H1 (cell line): ENCODE data around the gene CCDC154.

Experiments
- BRCA1 ChIP-seq: IDR thresholded peaks from 2 replicates; pipeline ENCODE4 v1.6.1; 2012; ENCODE audit warnings: low read depth, low read length, improper control_type of control experiment
- CBX8 ChIP-seq: fragments of 300-800, 300-1000 bp; sonication (generic); IDR thresholded peaks from 2 replicates; pipeline ENCODE4 v1.7.1; 2016; ENCODE audit warnings: low read depth, low read length, borderline replicate concordance
- CHD2 ChIP-seq: IDR thresholded peaks from 2 replicates; pipeline ENCODE4 v1.6.1; 2012; ENCODE audit warnings: low read length, improper control_type of control experiment
- CHD7 ChIP-seq: fragments of 300-600 bp; sonication (generic); IDR thresholded peaks from 2 replicates; pipeline ENCODE4 v1.7.1; 2012; ENCODE audit warnings: low read length, moderate library complexity, mild to moderate bottlenecking, inconsistent platforms; ENCODE audit not compliant: insufficient replicate concordance
- MAX ChIP-seq: IDR thresholded peaks from 2 replicates; pipeline ENCODE4 v1.6.1; 2012; ENCODE audit warnings: inconsistent platforms
- POLR2AphosphoS5 ChIP-seq: IDR thresholded peaks from 2 replicates; pipeline ENCODE4 v1.6.1; 2011; ENCODE audit warnings: low read depth, low read length
- RAD21 ChIP-seq, 2 experiments: IDR thresholded peaks in 1 of 2; conservative IDR thresholded peaks in 1 of 2; 2 replicates each; pipeline ENCODE4 v1.6.1; 2011; ENCODE audit warnings: low read depth in 2 of 2, low read length in 2 of 2, improper control_type of control experiment in 1 of 2, inconsistent platforms in 1 of 2, mild to moderate bottlenecking in 1 of 2, moderate library complexity in 1 of 2
- TAF1 ChIP-seq: IDR thresholded peaks from 2 replicates; pipeline ENCODE4 v1.6.1; 2011; ENCODE audit warnings: mild to moderate bottlenecking, low read depth, low read length
- YY1 ChIP-seq: IDR thresholded peaks from 2 replicates; pipeline ENCODE4 v1.6.1; 2011; ENCODE audit warnings: low read depth, mild to moderate bottlenecking, low read length
- TF ChIP-seq, protein P1 (sequence below), 3 experiments: IDR thresholded peaks; 1 replicate in 2 of 3; 2 replicates in 1 of 3; pipeline versions ENCODE4 v1.5.1 to v1.6.1; 2011; ENCODE audit warnings: low read length in 3 of 3, mild to moderate bottlenecking in 3 of 3, inconsistent platforms in 2 of 3, low read depth in 1 of 3, moderate library complexity in 1 of 3; ENCODE audit not compliant: insufficient read depth in 1 of 3; ENCODE audit errors: control extremely low read depth in 1 of 3
- TF ChIP-seq, protein P2 (sequence below): IDR thresholded peaks from 2 replicates; pipeline ENCODE4 v1.6.1; 2011; ENCODE audit warnings: low read length, improper control_type of control experiment

- TF ChIP-seq RAD21 (IDR thresholded peaks at IDR 0.05 in 1 of 2, conservative IDR thresholded peaks at IDR 0.05 in 1 of 2; ENCODE audit: low read depth in 2 of 2, low read length in 2 of 2) (no peak), CHD7 (no peak), POLR2AphosphoS5 (no peak), YY1 (no peak), CBX8 (no peak), CHD2 (no peak), TAF1 (no peak), BRCA1 (no peak), MAX (no peak)
- TF ChIP-seq, protein P1, sequence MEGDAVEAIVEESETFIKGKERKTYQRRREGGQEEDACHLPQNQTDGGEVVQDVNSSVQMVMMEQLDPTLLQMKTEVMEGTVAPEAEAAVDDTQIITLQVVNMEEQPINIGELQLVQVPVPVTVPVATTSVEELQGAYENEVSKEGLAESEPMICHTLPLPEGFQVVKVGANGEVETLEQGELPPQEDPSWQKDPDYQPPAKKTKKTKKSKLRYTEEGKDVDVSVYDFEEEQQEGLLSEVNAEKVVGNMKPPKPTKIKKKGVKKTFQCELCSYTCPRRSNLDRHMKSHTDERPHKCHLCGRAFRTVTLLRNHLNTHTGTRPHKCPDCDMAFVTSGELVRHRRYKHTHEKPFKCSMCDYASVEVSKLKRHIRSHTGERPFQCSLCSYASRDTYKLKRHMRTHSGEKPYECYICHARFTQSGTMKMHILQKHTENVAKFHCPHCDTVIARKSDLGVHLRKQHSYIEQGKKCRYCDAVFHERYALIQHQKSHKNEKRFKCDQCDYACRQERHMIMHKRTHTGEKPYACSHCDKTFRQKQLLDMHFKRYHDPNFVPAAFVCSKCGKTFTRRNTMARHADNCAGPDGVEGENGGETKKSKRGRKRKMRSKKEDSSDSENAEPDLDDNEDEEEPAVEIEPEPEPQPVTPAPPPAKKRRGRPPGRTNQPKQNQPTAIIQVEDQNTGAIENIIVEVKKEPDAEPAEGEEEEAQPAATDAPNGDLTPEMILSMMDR (IDR thresholded peaks at IDR 0.05; ENCODE audit: control extremely low read depth in 1 of 3, insufficient read depth in 1 of 3, low read depth in 1 of 3, low read length in 3 of 3), result no peak
- TF ChIP-seq, protein P2, sequence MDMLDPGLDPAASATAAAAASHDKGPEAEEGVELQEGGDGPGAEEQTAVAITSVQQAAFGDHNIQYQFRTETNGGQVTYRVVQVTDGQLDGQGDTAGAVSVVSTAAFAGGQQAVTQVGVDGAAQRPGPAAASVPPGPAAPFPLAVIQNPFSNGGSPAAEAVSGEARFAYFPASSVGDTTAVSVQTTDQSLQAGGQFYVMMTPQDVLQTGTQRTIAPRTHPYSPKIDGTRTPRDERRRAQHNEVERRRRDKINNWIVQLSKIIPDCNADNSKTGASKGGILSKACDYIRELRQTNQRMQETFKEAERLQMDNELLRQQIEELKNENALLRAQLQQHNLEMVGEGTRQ, result no peak
Observed at GRCh38 chr16:1465567-1465915, 21.2 kb upstream of the CCDC154 start.
